Cardiac muscle cell (in vitro differentiated cells and primary cell): ENCODE data around the gene ACVR2A. TPM values are rescaled to one million over a fixed set of nuclear protein-coding genes. Genes with fewer than 3 reads are reported as not detected.
A peak's percentile ranks its signal among the peaks of the same experiment; 100 is the strongest.

ENCODE experiments used
- DNase-seq, 2 donors: peaks; one replicate each; pipeline versions ENCODE4 v3.0.0 to v3.0.0-alpha.2; 2010 to 2017; ENCODE audit warnings: low read depth in 1 of 2, low spot score in 1 of 2
- H3K27ac ChIP-seq: fragments of 200-600 bp; sonication (generic); 2 replicates; pipeline ENCODE4 v1.5.1; 2016
- H3K27me3 ChIP-seq: fragments of 200-600 bp; sonication (generic); 2 replicates; pipeline ENCODE4 v1.6.0; 2016; ENCODE audit warnings: control low read depth
- H3K36me3 ChIP-seq: fragments of 200-600 bp; sonication (generic); 2 replicates; pipeline ENCODE4 v1.5.1; 2016; ENCODE audit warnings: control low read depth
- H3K4me1 ChIP-seq: fragments of 200-600 bp; sonication (generic); 2 replicates; pipeline ENCODE4 v1.8.1; 2017; ENCODE audit warnings: low read depth, mild to moderate bottlenecking, mixed run types
- H3K4me3 ChIP-seq: fragments of 200-600 bp; sonication (generic); 2 replicates; pipeline ENCODE4 v1.5.1; 2016; ENCODE audit warnings: mild to moderate bottlenecking
- H3K9me3 ChIP-seq: fragments of 200-600 bp; sonication (generic); 2 replicates; pipeline ENCODE4 v1.5.1; 2017; ENCODE audit warnings: low read depth, mild to moderate bottlenecking, control low read depth
- polyA plus RNA-seq: library from polyadenylated mRNA; unstranded; fragments of >200 nt; fragmentation: Nextera tagmentation; extraction: Ambion mirVana; gene quantifications from 2 replicates; pipeline ENCODE4 v1.2.1, GENCODE V29; 2016
- total RNA-seq: library from RNA; depleted of rRNA; stranded (reverse); fragments of >200 nt; gene quantifications from 2 replicates; pipeline ENCODE4 v1.2.3, GENCODE V29; 2016
- TF ChIP-seq, protein P1 (sequence below): IDR thresholded peaks from 2 replicates; pipeline ENCODE4 v1.5.1; 2012; ENCODE audit warnings: low read depth, mild to moderate bottlenecking, low read length

ACVR2A gene
- total and polyA plus RNA-seq, 2 experiments from 2014 or later: 10.3 to 12.4 TPM

DNA sequence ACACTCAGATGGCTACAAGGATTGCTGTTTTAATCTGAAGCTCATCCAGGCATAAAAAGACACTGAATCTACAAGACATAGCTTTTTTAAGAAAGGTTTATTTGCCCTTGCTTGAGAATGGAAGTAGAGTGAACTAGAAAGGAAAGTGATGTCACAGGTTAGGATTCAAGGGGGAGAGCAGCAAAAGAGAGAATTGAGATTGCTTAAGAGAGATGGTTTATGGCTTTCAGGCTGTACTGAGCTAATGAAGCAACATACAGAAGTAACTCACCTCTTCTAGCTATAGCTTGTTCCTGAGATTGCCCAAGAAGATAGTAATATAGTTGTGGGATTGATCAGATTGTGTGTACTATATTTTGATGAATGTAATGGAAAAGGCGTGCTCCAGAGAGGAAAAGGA is 26.1 kb upstream of the ACVR2A start:
- H3K4me3 ChIP-seq: no peak overlapping the region
- no peak overlapping the region for H3K27ac ChIP-seq
- no peaks in the 10 kb centered on the region for H3K4me1 ChIP-seq
- TF ChIP-seq, protein P1, sequence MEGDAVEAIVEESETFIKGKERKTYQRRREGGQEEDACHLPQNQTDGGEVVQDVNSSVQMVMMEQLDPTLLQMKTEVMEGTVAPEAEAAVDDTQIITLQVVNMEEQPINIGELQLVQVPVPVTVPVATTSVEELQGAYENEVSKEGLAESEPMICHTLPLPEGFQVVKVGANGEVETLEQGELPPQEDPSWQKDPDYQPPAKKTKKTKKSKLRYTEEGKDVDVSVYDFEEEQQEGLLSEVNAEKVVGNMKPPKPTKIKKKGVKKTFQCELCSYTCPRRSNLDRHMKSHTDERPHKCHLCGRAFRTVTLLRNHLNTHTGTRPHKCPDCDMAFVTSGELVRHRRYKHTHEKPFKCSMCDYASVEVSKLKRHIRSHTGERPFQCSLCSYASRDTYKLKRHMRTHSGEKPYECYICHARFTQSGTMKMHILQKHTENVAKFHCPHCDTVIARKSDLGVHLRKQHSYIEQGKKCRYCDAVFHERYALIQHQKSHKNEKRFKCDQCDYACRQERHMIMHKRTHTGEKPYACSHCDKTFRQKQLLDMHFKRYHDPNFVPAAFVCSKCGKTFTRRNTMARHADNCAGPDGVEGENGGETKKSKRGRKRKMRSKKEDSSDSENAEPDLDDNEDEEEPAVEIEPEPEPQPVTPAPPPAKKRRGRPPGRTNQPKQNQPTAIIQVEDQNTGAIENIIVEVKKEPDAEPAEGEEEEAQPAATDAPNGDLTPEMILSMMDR: no peak
- no peaks in the 10 kb centered on the region for H3K27me3 ChIP-seq
- no peak for DNase-seq
- H3K36me3 ChIP-seq: no peaks in the 10 kb centered on the region
- no peaks in the 10 kb centered on the region for H3K9me3 ChIP-seq

- TF ChIP-seq, protein P1: no peak
- H3K36me3 ChIP-seq: no peaks in the 10 kb centered on the region
These were observed 20.2 kb upstream of the ACVR2A start for GRCh38 chr2:147824620-147825019.

DNA sequence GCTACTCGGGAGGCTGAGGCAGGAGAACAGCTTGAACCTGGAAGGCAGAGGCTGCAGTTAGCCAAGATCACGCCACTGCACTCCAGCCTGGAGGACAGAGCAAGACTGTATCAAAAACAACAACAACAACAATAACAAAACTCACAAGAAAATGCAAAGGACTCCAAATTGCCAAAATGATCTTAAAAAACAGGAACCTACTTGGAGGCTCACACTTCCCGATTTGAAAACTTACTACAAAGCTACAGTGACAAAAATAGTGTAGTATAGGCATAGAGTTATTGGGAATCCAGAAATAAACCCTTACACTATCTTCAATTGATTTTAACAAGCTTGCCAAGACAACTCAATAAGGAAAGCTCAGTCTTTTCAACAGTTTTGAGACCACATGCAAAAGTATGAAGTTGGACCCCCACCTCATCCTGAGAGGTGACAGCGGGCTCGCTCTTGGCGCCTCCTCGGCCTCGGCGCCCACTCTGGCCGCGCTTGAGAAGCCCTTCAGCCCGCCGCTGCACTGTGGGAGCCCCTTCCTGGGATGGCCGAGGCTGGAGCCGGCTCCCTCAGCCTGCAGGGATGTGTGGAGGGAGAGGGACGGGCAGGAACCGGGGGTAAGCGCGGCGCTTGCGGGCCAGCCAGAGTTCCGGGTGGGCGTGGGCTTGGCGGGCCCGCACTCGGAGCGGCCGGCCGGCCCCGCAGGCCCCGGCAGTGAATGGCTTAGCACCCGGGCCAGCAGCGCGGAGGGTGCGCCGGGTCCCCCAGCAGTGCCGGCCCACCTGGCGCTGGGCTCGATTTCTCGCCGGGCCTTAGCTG is 18.3 kb upstream of the ACVR2A start:
- Histone ChIP-seq H3K4me1 (no peaks in the 10 kb centered on the region), H3K9me3 (no peaks in the 10 kb centered on the region), H3K36me3 (no peaks in the 10 kb centered on the region), H3K27ac (no peak overlapping the region), H3K4me3 (no peak overlapping the region), H3K27me3 (no peaks in the 10 kb centered on the region)
- TF ChIP-seq, protein P1: no peak
- no peak for DNase-seq

More at GRCh38 chr2:147824620-147825019, 20.2 kb upstream of the ACVR2A start:
- no peaks in the 10 kb centered on the region for H3K9me3 ChIP-seq
- no peaks in the 10 kb centered on the region for H3K4me1 ChIP-seq
- DNase-seq: no peak
- no peak overlapping the region for H3K27ac ChIP-seq
- H3K27me3 ChIP-seq: no peaks in the 10 kb centered on the region
- H3K4me3 ChIP-seq: no peak overlapping the region

GRCh38 chr2:147827088-147827375 is 17.8 kb upstream of the ACVR2A start:
- Histone ChIP-seq H3K9me3 (no peaks in the 10 kb centered on the region), H3K4me3 (no peak overlapping the region), H3K36me3 (no peaks in the 10 kb centered on the region), H3K27ac (no peak overlapping the region), H3K4me1 (no peaks in the 10 kb centered on the region), H3K27me3 (no peaks in the 10 kb centered on the region)
- TF ChIP-seq, protein P1: no peak
- DNase-seq: no peak

GRCh38 chr2:147829106-147829505 is 15.7 kb upstream of the ACVR2A start:
- Histone ChIP-seq H3K9me3 (no peaks in the 10 kb centered on the region), H3K27me3 (no peaks in the 10 kb centered on the region), H3K4me3 (no peak overlapping the region), H3K4me1 (no peaks in the 10 kb centered on the region), H3K27ac (no peak overlapping the region), H3K36me3 (no peaks in the 10 kb centered on the region)
- peak in 1 of 2 donors; percentile 90 for DNase-seq
- TF ChIP-seq, protein P1: no peak

DNA sequence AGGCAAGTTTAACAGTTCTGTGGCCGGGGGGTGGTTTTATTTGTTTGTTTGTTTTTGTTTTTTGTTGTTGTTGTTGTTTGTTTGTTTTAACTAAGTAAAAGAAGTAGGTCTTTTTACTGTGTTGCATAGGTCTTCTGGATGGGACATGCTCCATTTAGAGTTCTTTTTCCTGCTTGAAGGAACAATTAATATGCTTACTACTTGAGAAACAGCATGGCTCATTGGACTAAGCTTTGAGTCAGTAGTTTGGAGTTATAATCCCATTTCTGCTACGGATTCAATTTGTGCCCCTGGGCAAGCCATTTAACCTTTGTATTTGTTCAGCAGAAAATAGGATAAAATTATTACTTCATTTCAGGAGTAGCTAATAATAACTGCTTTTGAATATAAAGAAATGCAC is 8.7 kb upstream of the ACVR2A start:
- TF ChIP-seq, protein P1: no peak
- no peak for DNase-seq
- Histone ChIP-seq H3K4me1 (no peaks in the 10 kb centered on the region), H3K9me3 (no peaks in the 10 kb centered on the region), H3K36me3 (no peaks in the 10 kb centered on the region), H3K27ac (no peak overlapping the region), H3K27me3 (no peaks in the 10 kb centered on the region), H3K4me3 (no peak overlapping the region)
